Myocyte (in vitro differentiated cells): Measurements from ENCODE around the gene CCN6. TPM values are rescaled to one million over a fixed set of nuclear protein-coding genes. Genes with fewer than 3 reads are reported as not detected.
A peak's percentile ranks its signal among the peaks of the same experiment; 100 is the strongest.

ENCODE experiments used
- DNase-seq: peaks from one replicate; pipeline ENCODE4 v3.0.0-alpha.2; 2012; ENCODE audit warnings: low read depth
- polyA plus RNA-seq: library from polyadenylated mRNA; unstranded; fragments of >200 nt; gene quantifications from one replicate; pipeline ENCODE4 v1.2.1, GENCODE V29; 2012; ENCODE audit warnings: missing spikeins
- total RNA-seq: library from RNA; depleted of rRNA; stranded (reverse); fragments of >200 nt; gene quantifications from 2 replicates; pipeline ENCODE4 v1.2.3, GENCODE V29; 2014

Gene CCN6
- total RNA-seq = not detected in 2 replicates
- 0.10 TPM for polyA plus RNA-seq

- no peak for DNase-seq
Observed at GRCh38 chr6:112054001-112054400, at the start of gene CCN6. Gene CCN6 (plus strand): TSS chr6:112054104. CDS start chr6:112054358, 254 bp downstream.

- no peak for DNase-seq
Observed at GRCh38 chr6:112004201-112005012, 49.5 kb upstream of the CCN6 start.

DNA sequence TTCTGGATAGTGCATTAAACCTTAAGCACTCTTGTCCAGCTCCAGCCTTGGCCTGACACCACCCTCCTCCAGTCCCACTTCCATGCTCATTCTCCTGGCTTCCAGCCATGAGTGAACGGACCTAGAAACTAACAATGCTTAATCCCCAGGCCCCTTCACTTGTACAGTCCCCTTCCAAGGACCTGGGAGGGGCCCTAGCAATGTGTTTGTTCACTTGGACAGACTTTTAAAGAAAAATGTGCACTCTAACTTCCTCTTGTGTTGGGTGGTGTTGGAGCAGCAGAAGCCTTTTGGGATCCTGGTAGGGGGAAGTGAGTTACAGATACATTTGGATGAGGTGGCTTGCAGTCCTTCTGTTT is 48.9 kb upstream of the CCN6 start:
- no peak for DNase-seq

DNA sequence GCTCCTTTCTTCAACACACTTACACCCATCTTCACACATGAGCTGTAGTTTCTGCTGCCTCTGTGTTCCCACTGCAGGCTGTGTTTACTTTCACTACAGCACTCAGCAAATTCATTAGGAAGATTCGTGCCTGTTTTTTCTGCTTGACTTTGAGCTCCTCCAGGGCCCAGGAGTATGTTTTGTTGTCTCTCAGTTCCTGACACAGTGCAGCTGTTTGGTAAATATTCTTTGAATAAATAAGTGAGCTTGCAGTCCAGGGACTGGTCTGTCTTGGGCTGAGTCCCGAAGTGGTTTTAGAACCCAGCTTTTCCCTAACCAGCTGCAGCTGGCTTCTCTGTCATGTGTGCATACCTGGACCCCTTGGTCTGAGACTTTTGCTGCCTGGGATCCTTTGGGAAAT is 46.6 kb upstream of the CCN6 start:
- peak; percentile 71 for DNase-seq

DNA sequence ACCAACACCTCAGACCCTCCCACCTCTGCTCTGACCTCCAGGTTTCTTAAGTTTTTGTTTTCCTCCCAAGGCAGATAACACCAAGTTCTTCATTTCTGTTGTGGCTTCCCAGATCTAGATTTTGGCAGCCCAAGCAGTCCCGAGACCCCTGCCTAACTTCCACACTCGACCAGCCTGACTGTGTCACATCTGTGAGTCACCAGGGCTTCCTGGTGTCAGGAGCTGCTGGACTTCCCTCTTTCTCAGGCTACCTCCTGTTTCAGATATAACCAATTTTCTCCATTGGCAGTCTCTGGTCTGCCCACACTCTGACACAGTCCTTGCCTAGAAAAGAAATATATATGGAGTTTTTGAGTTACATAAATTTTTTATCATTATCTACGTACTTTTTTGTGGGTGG is 46.1 kb upstream of the CCN6 start:
- no peak for DNase-seq

DNA sequence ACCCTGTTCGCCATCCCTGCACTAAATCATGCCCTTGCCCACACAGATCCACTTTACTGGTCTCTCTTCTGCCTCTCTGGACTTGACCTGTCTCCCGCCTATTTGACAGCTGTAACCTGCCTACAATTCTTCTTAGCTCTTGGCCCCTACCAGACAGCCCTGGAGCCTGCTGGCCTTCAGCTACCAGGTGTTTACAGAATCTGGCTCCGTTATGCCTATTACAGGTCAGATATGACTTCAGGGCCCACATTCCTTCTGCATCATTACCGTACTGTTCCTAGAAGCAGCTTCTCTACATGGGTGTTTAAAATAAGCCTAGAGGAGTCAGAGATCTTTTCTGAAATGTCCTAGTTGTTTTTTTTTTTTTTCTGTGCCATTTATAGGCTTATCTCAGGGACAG is 45.4 kb upstream of the CCN6 start:
- no peak for DNase-seq

DNA sequence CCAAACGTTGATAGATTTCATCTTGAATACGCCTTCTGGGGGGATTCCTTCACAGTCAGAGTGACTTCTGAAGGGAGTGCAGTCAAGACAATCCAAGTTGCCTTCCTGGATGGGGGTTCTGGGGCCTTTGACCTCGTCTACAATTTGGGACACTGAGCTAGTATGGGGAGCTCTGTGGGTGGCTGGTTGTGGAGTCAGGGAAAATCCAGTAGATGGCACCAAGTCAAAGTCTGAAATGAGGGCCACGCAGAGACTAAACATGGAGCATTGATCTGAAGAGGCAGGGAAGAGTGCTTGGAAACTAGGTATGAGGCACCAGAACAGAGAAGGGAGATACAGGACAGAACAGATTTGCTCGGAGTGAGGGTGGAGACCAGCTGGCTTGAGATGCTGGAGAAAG is 43.6 kb upstream of the CCN6 start:
- DNase-seq = peak; percentile 54

GRCh38 chr6:112013051-112013450 is 40.9 kb upstream of the CCN6 start:
- DNase-seq = no peak

GRCh38 chr6:112014483-112014882 is 39.4 kb upstream of the CCN6 start:
- peak; percentile 65 for DNase-seq

GRCh38 chr6:112015725-112016124 is 38.2 kb upstream of the CCN6 start:
- no peak for DNase-seq

- no peak for DNase-seq
Observed at GRCh38 chr6:112016320-112016719, 37.6 kb upstream of the CCN6 start.

- DNase-seq = no peak
Observed at GRCh38 chr6:112017169-112017568, 36.7 kb upstream of the CCN6 start.

- DNase-seq = no peak
Observed at GRCh38 chr6:112017760-112018537, 36.0 kb upstream of the CCN6 start.

DNA sequence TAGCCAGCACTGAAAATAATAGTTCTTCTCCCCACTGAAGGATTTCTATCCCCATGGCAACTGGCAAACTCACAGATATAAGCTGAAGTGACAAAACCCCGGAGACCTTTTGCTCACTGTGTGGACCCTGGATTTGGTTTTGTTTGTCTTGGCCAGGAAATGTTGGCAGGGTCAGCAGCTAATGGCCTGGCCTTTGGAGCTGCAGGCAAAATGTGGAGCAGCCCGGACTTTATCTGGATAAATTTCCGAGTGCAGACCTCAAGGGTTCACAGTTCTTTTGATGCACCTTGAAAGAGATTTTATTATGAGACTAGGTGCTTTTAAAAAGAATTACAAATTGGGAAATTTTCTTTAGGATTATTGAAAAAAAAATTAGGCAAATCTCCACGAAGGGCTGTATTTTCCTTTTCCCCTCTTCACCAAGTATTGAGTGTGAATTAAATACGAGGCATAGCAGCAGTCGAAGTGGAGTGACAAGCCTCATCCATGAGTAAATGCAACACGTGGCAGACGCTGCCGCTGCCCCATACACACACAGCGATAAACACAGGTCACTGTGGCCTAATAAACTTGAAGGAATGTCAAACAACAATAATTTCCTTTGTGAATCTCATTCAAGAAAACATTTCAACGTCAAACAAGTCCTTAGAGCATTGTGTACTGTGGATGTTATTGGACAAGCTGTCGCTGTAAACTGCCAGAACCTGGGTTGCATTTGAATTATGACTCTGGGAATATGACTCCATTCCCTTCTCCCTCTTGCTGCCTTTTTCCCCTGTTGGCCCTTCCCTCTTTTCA is 35.1 kb upstream of the CCN6 start:
- DNase-seq = peak; percentile 47

GRCh38 chr6:112019589-112019988 is 34.3 kb upstream of the CCN6 start:
- no peak for DNase-seq

- no peak for DNase-seq
Observed at GRCh38 chr6:112021691-112022310, 32.1 kb upstream of the CCN6 start.

GRCh38 chr6:112022749-112023148 is 31.2 kb upstream of the CCN6 start:
- no peak for DNase-seq

- DNase-seq = no peak
Observed at GRCh38 chr6:112024464-112024863, 29.4 kb upstream of the CCN6 start.

DNA sequence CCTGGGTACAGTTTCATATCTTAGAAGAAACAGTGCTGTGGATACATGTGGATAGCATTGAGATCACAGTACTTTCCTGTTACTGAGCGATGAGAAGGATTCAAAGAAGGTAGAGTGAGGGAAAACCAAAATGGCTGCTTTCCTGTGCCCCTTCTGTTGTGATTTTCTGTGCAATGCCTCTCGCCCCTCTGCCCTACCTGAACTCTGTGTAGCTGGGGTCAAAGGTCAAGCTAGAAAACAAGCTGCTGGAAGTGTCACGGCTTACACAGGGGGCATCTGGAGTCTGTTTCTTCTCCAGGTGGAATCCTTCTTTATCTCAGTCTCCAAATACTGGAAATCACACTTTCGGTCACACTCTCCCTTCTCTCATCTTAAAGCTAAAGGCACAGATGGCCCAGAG is 27.0 kb upstream of the CCN6 start:
- DNase-seq = no peak

DNA sequence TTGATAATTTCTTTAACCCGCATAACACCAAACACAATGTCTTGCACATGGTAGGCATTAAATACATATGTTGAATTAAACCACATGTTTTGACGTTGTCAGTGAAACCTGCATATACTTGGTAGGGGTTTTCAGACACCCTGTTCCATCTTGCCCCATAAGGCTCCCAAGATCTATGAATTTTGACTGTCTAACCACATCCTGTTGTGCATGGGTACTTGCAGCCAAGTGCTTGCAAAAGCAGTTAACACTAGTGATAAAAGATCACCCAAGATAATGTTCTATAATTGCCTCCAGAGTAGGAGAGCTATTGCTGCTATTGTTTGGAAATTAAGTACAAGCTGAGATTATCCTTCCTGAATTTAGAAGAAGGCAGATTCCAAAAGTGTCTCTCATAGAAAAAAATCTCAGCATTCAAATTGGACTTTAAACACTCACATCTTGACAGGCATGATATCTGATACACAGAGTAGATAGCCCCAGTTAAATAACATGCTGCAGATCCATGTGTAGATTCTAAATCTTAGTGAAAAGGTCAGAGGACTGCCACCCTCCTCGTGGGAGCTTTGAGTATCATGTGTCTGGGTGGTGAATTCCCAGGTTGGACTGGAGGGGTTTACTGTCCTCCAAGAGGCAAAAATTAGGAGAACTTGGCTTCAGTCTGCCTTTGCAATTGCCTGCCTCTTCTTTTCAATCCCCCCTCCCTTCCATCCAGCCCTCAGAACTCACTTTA is 25.8 kb upstream of the CCN6 start:
- DNase-seq = no peak
